D341Med (cell line): ENCODE data around the gene RBFOX2.
"Not testable (repeated sequence)": the region's sequence is repeated elsewhere in the genome, so short reads cannot be mapped to it uniquely, and the experiment has no call there.

ENCODE experiments used
- DNase-seq: peaks from one replicate; pipeline ENCODE4 v3.0.0; 2012; ENCODE audit warnings: low spot score

Gene RBFOX2

GRCh38 chr22:35769974-35770373 is 258.6 kb downstream of the RBFOX2 start:
- no peak for DNase-seq

DNA sequence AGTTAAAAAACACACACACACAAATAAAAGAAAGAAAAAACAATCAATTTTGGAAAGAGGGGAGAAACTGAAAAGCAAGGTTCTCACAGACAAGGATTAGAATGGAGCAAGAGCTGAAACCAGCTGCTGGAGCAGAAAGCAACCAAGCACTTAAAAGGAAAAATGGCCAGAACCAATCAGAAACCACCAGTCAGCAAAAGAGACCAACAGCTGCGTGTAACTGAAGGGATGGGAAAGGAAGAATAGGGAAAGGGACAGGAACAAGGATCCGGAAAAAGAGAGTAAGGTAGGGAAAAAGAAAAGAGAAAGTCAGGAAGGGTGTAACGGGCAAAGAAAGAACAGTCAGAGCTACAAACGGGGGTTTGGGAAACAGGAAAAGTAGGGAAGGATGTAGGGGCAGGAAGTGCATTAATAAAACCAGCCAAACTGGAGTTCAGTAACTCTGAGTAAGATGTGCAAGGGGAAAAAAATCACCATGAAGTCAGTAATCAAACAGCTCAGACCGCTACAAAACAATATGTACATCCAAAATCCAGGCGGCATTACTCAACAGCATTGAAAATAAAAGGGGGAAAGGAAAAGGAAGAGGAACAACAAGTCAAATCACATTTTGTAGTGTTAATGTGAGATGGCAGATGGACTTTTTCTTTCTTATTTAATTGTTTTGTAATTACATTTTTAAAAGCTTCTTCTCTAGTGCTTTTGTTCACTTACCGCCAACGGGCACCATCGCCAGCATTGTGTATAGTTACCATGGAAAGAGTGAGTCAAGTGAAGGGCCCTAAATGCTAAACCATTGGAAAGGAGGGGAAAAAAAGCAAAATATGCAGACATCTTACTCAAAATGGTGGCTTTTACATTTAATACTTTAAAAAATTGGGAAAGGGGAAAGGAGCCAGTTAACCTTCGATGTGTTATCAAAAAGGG is 261.7 kb downstream of the RBFOX2 start:
- no peak for DNase-seq

DNA sequence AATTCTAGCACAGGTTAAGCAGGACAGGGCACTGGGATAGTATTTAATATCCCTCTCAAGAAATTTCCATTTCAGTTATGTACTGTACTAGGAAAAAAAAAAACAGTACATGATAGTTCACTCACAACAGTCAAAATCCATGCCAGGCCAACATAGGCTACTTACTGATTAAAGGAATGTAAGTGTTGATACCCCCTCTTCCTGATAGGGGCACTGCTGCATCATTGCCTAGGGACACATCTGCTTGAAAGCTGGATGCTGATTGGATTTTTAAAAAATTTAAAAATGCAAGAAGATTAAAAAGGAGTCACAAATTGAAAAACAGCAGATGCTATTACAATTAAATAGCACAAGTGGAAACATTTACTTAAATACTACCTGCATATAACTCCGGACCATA is 267.6 kb downstream of the RBFOX2 start:
- DNase-seq: peak; percentile 61

GRCh38 chr22:35758394-35758793 is 270.2 kb downstream of the RBFOX2 start:
- DNase-seq: no peak

DNA sequence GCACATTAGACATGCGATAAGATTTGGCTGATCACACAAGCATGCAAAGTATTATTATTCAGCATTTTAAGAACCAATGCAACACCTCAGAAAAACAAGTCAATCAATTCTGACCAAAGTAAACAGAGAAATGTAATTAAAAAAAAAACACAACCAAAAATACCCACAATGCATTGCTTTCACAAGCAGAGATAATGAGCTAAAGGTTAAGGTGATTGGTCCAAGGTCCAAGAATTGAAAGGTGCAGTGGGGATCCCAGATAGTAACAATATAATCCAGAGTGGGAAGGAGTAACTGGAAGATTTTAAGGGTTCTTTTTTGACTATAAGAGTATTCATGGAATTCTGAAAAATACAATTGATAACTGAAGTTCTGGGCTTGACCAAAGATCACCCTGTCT is 271.9 kb downstream of the RBFOX2 start:
- no peak for DNase-seq

GRCh38 chr22:35754761-35755160 is 273.9 kb downstream of the RBFOX2 start:
- DNase-seq: no peak

- no peak for DNase-seq
Measured at GRCh38 chr22:35752863-35753189, 275.8 kb downstream of the RBFOX2 start.

DNA sequence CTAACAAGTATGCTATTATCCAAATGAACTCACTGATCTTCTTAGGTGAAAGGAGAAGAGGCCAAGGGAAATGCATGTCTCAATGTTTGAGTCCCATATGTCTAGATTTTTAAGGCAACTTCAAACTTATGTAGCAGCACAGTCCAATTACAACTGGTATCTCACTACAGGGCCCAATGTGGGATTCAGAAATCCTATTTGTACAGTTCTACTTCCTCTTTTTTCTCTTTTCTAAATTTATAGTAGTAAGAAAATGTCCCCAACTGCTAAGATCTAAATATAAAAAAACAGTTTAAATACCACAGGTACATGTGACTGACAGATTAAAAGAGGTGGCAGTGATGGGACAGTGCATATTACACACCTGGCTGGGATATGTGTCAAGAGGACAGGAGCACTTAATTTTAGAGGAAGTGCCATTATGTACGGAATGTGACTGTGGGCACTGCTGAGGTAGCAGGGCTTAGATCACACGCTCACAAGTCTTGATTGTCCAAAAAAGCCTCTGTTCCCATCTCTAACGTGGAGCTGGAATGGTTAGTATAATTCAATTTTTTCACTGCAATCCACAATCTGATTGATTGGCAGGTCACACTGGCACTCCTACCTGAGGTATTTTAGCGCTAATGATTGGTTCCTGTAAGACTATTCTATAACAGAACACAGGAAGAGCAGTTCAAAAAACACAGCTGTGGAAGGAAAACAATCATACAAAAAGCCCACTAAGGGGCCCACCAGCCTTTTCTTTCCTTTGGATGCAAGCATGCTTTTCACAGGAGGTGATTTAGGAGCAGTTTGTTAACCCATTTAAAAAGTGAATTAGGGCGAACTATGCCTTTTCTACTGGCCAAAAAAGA is 276.4 kb downstream of the RBFOX2 start:
- DNase-seq: no peak

GRCh38 chr22:35749808-35750207 is 278.8 kb downstream of the RBFOX2 start:
- no peak for DNase-seq

GRCh38 chr22:35746946-35747703 is 281.5 kb downstream of the RBFOX2 start:
- DNase-seq: no peak

DNA sequence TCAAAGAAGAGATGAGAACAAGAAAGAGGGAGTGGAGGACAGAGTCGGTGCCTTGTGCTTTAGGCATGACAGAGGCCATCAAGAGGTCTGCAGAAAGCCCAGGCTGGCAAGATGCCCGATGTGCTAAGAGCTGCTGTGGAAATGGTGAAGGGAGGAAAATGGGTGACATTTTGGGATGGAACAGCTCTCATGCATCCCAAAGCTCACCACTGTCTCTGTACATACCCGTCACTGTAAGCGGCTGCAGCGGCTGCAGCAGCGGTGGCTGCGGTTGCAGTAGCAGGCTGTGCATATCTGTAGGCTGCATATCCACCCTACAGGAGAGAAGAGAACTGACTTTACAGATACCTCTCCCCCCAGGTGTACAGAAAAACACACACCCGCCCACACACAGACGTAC is 282.4 kb downstream of the RBFOX2 start:
- DNase-seq: no peak

GRCh38 chr22:35743326-35743860 is 285.2 kb downstream of the RBFOX2 start:
- no peak for DNase-seq

GRCh38 chr22:35742342-35743100 is 286.1 kb downstream of the RBFOX2 start:
- no peak for DNase-seq

- no peak for DNase-seq
Measured at GRCh38 chr22:35740616-35741015, 288.0 kb downstream of the RBFOX2 start.

- DNase-seq: no peak
Measured at GRCh38 chr22:35739931-35740380, 288.7 kb downstream of the RBFOX2 start.

GRCh38 chr22:35739076-35739930 is 289.3 kb downstream of the RBFOX2 start:
- no peak for DNase-seq

DNA sequence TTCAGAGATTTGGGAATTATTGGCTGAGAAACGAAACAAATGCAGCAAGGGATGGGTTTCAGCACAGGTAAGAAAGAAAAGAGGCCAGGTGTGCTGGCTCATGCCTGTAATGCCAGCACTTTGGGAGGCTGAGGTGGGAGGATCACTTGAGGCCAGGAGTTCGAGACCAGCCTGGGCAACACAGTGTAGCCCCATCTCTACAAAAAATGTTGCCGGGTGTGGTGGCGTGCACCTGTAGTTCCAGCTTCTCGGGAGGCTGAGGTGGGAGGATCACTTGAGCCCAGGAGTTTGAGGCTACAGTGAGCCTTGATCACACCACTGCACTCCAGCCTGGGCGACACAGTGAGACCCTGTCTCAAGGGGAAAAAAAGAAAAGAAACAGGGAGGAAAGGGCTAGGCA is 290.7 kb downstream of the RBFOX2 start:
- not testable (repeated sequence) for DNase-seq

- DNase-seq: no peak
Measured at GRCh38 chr22:35736701-35737100, 291.9 kb downstream of the RBFOX2 start.

GRCh38 chr22:35736166-35736565 is 292.5 kb downstream of the RBFOX2 start:
- no peak for DNase-seq

DNA sequence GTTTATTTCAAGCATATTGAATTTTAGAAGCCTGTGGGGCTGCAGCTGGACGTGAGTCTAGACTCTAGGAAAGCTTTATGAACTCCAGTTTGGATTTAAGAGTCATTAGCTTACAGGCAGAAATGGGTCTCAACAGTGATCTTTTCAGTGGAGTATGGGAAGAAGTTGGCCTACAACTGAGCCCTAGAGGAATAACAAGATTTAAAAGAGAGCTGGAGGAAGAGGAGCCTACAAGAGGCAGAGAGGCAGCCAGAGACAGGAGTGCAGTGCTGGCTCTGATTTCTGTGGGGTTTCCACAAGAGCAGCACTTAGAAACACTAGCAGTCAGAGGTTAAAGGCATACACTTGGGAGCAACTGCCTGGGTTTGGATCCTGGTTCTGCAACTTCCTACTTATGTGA is 293.1 kb downstream of the RBFOX2 start:
- no peak for DNase-seq

GRCh38 chr22:35734517-35734827 is 294.2 kb downstream of the RBFOX2 start:
- DNase-seq: no peak
